GDM1 (cell line): ENCODE results near the gene HRNR.
A peak's percentile ranks its signal among the peaks of the same experiment; 100 is the strongest.
"Not testable (repeated sequence)": the region's sequence is repeated elsewhere in the genome, so short reads cannot be mapped to it uniquely, and the experiment has no call there.

Source experiments
- DNase-seq: peaks from one replicate; lab custom pipeline; 2025; lab: John Stamatoyannopoulos, UW

The HRNR gene

GRCh38 chr1:152224093-152224492 is at the start of gene HRNR:
HRNR (minus strand) TSS chr1:152224193; CDS start chr1:152223253, 940 bp downstream.
- no peak for DNase-seq

- not testable (repeated sequence) for DNase-seq
Observed at GRCh38 chr1:152256394-152256793, 32.4 kb upstream of the HRNR start.

GRCh38 chr1:152252157-152252556 is 28.2 kb upstream of the HRNR start:
- DNase-seq: no peak

- no peak for DNase-seq
Observed at GRCh38 chr1:152251391-152251790, 27.4 kb upstream of the HRNR start.

- no peak for DNase-seq
Observed at GRCh38 chr1:152247316-152247715, 23.3 kb upstream of the HRNR start.

GRCh38 chr1:152244576-152245273 is 20.7 kb upstream of the HRNR start:
- DNase-seq: no peak

GRCh38 chr1:152237093-152237492 is 13.1 kb upstream of the HRNR start:
- DNase-seq: no peak

GRCh38 chr1:152228831-152229230 is 4.8 kb upstream of the HRNR start:
- DNase-seq: no peak

GRCh38 chr1:152227310-152227928 is 3.4 kb upstream of the HRNR start:
- DNase-seq: no peak

GRCh38 chr1:152225678-152226077 is 1.7 kb upstream of the HRNR start:
- no peak for DNase-seq

GRCh38 chr1:152220166-152221163 is 3.5 kb downstream of the HRNR start:
- no peak for DNase-seq

- not testable (repeated sequence) for DNase-seq
Observed at GRCh38 chr1:152219438-152219837, 4.6 kb downstream of the HRNR start.

- no peak for DNase-seq
Observed at GRCh38 chr1:152218762-152219436, 5.1 kb downstream of the HRNR start.

GRCh38 chr1:152215604-152216003 is 8.4 kb downstream of the HRNR start:
- not testable (repeated sequence) for DNase-seq

- DNase-seq: not testable (repeated sequence)
Observed at GRCh38 chr1:152214911-152215310, 9.1 kb downstream of the HRNR start.

GRCh38 chr1:152198982-152199381 is 25.0 kb downstream of the HRNR start:
- no peak for DNase-seq

GRCh38 chr1:152197361-152197941 is 26.5 kb downstream of the HRNR start:
- no peak for DNase-seq

- no peak for DNase-seq
Observed at GRCh38 chr1:152191711-152192110, 32.3 kb downstream of the HRNR start.

- DNase-seq: no peak
Observed at GRCh38 chr1:152191260-152191659, 32.7 kb downstream of the HRNR start.

GRCh38 chr1:152190589-152190988 is 33.4 kb downstream of the HRNR start:
- no peak for DNase-seq

- DNase-seq: peak; percentile 32
Observed at GRCh38 chr1:152189657-152190442, 34.1 kb downstream of the HRNR start.
